ENCODE results near the gene MTRF1L.

- no peak for TF ChIP-seq CTCF (IDR thresholded peaks at IDR 0.05)
- TF ChIP-seq MXD4 (CRISPR knock-in tag; IDR thresholded peaks at IDR 0.05; ENCODE audit: borderline replicate concordance), result no peak
- TF ChIP-seq, protein P1, sequence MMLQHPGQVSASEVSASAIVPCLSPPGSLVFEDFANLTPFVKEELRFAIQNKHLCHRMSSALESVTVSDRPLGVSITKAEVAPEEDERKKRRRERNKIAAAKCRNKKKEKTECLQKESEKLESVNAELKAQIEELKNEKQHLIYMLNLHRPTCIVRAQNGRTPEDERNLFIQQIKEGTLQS (CRISPR knock-in tag; conservative IDR thresholded peaks at IDR 0.05), result no peak
- no peak for TF ChIP-seq ATF2 (CRISPR knock-in tag; IDR thresholded peaks at IDR 0.05; ENCODE audit: borderline replicate concordance, low read depth)
- TF ChIP-seq, protein P2, sequence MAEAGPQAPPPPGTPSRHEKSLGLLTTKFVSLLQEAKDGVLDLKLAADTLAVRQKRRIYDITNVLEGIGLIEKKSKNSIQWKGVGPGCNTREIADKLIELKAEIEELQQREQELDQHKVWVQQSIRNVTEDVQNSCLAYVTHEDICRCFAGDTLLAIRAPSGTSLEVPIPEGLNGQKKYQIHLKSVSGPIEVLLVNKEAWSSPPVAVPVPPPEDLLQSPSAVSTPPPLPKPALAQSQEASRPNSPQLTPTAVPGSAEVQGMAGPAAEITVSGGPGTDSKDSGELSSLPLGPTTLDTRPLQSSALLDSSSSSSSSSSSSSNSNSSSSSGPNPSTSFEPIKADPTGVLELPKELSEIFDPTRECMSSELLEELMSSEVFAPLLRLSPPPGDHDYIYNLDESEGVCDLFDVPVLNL (CRISPR knock-in tag; IDR thresholded peaks at IDR 0.05; ENCODE audit: borderline replicate concordance, low read depth), result no peak
- TF ChIP-seq FOXP1 (CRISPR knock-in tag; IDR thresholded peaks at IDR 0.05; ENCODE audit: borderline replicate concordance), result no peak
- TF ChIP-seq, protein P3, sequence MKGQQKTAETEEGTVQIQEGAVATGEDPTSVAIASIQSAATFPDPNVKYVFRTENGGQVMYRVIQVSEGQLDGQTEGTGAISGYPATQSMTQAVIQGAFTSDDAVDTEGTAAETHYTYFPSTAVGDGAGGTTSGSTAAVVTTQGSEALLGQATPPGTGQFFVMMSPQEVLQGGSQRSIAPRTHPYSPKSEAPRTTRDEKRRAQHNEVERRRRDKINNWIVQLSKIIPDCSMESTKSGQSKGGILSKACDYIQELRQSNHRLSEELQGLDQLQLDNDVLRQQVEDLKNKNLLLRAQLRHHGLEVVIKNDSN (CRISPR knock-in tag; IDR thresholded peaks at IDR 0.05), result no peak
- TF ChIP-seq, protein P4, sequence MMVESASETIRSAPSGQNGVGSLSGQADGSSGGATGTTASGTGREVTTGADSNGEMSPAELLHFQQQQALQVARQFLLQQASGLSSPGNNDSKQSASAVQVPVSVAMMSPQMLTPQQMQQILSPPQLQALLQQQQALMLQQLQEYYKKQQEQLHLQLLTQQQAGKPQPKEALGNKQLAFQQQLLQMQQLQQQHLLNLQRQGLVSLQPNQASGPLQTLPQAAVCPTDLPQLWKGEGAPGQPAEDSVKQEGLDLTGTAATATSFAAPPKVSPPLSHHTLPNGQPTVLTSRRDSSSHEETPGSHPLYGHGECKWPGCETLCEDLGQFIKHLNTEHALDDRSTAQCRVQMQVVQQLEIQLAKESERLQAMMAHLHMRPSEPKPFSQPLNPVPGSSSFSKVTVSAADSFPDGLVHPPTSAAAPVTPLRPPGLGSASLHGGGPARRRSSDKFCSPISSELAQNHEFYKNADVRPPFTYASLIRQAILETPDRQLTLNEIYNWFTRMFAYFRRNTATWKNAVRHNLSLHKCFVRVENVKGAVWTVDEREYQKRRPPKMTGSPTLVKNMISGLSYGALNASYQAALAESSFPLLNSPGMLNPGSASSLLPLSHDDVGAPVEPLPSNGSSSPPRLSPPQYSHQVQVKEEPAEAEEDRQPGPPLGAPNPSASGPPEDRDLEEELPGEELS (CRISPR knock-in tag; IDR thresholded peaks at IDR 0.05), result no peak
- TF ChIP-seq, protein P5, sequence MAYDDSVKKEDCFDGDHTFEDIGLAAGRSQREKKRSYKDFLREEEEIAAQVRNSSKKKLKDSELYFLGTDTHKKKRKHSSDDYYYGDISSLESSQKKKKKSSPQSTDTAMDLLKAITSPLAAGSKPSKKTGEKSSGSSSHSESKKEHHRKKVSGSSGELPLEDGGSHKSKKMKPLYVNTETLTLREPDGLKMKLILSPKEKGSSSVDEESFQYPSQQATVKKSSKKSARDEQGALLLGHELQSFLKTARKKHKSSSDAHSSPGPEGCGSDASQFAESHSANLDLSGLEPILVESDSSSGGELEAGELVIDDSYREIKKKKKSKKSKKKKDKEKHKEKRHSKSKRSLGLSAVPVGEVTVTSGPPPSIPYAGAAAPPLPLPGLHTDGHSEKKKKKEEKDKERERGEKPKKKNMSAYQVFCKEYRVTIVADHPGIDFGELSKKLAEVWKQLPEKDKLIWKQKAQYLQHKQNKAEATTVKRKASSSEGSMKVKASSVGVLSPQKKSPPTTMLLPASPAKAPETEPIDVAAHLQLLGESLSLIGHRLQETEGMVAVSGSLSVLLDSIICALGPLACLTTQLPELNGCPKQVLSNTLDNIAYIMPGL (CRISPR knock-in tag; IDR thresholded peaks at IDR 0.05), result no peak
- TF ChIP-seq, protein P6, sequence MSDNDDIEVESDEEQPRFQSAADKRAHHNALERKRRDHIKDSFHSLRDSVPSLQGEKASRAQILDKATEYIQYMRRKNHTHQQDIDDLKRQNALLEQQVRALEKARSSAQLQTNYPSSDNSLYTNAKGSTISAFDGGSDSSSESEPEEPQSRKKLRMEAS (CRISPR knock-in tag; IDR thresholded peaks at IDR 0.05), result no peak
- TF ChIP-seq, protein P7, sequence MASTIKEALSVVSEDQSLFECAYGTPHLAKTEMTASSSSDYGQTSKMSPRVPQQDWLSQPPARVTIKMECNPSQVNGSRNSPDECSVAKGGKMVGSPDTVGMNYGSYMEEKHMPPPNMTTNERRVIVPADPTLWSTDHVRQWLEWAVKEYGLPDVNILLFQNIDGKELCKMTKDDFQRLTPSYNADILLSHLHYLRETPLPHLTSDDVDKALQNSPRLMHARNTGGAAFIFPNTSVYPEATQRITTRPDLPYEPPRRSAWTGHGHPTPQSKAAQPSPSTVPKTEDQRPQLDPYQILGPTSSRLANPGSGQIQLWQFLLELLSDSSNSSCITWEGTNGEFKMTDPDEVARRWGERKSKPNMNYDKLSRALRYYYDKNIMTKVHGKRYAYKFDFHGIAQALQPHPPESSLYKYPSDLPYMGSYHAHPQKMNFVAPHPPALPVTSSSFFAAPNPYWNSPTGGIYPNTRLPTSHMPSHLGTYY (CRISPR knock-in tag; IDR thresholded peaks at IDR 0.05), result no peak
- no peak for TF ChIP-seq TEAD1 (CRISPR knock-in tag; IDR thresholded peaks at IDR 0.05)
- TF ChIP-seq CREM (CRISPR knock-in tag; IDR thresholded peaks at IDR 0.05), result no peak
Observed at GRCh38 chr6:153003366-153003690, 819 bp upstream of the MTRF1L start.
